ENCODE measurements around the gene PDGFB. TPM values are rescaled to one million over a fixed set of nuclear protein-coding genes. Genes with fewer than 3 reads are reported as not detected.

Gene PDGFB
- total RNA-seq, 1 donor from 2014 or later, result 4.7 TPM

DNA sequence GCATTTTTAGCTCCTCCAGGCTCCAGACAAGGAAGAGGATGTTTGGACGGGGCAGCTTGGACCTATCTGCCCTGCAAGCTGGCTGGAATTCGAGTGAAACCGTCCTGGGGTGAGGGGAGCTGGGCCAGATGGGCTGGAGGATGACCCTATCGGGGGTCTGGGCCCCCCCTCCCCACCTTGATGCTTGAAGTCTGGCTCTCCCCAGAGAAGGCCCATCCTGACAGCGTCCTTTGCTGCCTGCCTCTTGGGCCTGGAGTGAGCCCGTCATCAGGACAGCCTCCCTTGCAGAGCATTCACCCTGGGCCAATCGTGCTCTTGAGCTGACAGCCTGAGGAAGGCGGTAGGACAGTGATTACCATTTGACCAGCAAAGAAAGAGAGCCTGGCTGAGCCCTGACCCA is 5.3 kb upstream of the PDGFB start:
- intact Hi-C loops (cut with DNase I), result no loop called here
- H3K4me3 ChIP-seq, result no peak overlapping the region
- H3K4me1 ChIP-seq, result peaks cover 38% of the 10 kb centered on the region
- no peaks in the 10 kb centered on the region for H3K9me3 ChIP-seq
- no peak for DNase-seq (ENCODE audit: extremely low spot score in 2 of 2)
- no peaks in the 10 kb centered on the region for H3K36me3 ChIP-seq
- TF ChIP-seq POLR2A (IDR thresholded peaks at IDR 0.05), result no peak
- TF ChIP-seq POLR2AphosphoS5 (IDR thresholded peaks at IDR 0.05; ENCODE audit: insufficient read depth in 1 of 2, low read depth in 1 of 2), result no peak
- TF ChIP-seq, protein P1, sequence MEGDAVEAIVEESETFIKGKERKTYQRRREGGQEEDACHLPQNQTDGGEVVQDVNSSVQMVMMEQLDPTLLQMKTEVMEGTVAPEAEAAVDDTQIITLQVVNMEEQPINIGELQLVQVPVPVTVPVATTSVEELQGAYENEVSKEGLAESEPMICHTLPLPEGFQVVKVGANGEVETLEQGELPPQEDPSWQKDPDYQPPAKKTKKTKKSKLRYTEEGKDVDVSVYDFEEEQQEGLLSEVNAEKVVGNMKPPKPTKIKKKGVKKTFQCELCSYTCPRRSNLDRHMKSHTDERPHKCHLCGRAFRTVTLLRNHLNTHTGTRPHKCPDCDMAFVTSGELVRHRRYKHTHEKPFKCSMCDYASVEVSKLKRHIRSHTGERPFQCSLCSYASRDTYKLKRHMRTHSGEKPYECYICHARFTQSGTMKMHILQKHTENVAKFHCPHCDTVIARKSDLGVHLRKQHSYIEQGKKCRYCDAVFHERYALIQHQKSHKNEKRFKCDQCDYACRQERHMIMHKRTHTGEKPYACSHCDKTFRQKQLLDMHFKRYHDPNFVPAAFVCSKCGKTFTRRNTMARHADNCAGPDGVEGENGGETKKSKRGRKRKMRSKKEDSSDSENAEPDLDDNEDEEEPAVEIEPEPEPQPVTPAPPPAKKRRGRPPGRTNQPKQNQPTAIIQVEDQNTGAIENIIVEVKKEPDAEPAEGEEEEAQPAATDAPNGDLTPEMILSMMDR (IDR thresholded peaks at IDR 0.05), result no peak
- H3K27me3 ChIP-seq, result no peaks in the 10 kb centered on the region
- no peak overlapping the region for H3K27ac ChIP-seq

DNA sequence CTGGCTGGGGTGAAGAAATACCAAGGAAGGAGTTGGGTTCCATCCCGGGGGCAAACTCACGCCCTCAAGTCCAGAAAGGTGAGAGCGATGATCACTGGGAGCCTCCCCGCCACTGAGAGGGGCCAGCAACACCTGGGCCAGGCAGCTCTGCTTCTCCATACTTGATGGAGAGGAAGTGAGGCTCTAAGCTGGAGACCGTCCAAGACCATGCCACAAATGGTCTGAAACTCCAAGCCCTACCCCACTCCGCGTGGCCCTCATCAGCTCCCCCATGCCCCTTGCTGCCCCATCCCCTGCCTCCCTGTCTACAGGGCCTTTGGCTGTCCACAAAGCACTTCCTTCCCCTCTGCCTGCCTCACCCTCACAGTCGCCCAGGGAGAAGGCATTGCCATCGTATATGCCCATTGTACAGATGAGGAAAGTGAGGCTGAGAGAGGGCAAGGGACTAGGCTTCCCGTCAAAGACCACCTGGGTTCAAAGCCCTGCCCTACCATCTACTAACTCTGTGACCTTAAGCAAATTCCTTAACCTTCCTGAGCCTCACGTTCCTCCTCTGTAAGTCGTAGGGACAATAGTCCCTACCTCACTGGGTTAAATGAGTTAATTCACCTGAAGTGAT is 4.4 kb upstream of the PDGFB start:
- no peaks in the 10 kb centered on the region for H3K36me3 ChIP-seq
- no peaks in the 10 kb centered on the region for H3K9me3 ChIP-seq
- peaks cover 34% of the 10 kb centered on the region for H3K4me1 ChIP-seq
- no peak overlapping the region for H3K27ac ChIP-seq
- H3K4me3 ChIP-seq, result no peak overlapping the region
- TF ChIP-seq POLR2A (IDR thresholded peaks at IDR 0.05) (no peak), POLR2AphosphoS5 (IDR thresholded peaks at IDR 0.05; ENCODE audit: insufficient read depth in 1 of 2, low read depth in 1 of 2) (no peak)
- TF ChIP-seq, protein P1 (IDR thresholded peaks at IDR 0.05), result no peak
- intact Hi-C loops (cut with DNase I), result no loop called here
- H3K27me3 ChIP-seq, result no peaks in the 10 kb centered on the region
- no peak for DNase-seq (ENCODE audit: extremely low spot score in 2 of 2)

DNA sequence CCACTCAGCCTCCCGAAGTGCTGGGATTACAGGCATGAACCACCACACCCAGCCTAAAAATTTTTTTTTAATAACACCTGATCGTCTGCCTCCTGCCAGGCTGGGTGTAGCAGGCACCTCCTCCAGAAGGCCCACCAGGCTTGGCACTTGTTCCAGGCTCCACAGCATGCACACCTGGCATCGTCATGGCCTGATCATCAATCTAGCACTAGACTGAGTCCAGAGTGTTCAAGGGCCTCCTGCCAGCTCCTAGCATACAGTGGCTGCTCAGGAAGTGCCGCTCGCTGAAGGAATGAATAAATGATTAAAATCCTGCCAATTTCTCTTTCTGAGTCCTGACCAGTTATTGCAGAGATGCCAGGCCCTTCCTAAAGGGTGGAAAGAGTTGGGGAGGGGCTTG is 3.5 kb upstream of the PDGFB start:
- intact Hi-C loops (cut with DNase I), result no loop called here
- Histone ChIP-seq H3K4me3 (no peak overlapping the region), H3K27ac (no peak overlapping the region), H3K27me3 (no peaks in the 10 kb centered on the region), H3K36me3 (no peaks in the 10 kb centered on the region), H3K4me1 (peaks cover 34% of the 10 kb centered on the region), H3K9me3 (no peaks in the 10 kb centered on the region)
- no peak for DNase-seq (ENCODE audit: extremely low spot score in 2 of 2)
- no peak for TF ChIP-seq POLR2A (IDR thresholded peaks at IDR 0.05)

DNA sequence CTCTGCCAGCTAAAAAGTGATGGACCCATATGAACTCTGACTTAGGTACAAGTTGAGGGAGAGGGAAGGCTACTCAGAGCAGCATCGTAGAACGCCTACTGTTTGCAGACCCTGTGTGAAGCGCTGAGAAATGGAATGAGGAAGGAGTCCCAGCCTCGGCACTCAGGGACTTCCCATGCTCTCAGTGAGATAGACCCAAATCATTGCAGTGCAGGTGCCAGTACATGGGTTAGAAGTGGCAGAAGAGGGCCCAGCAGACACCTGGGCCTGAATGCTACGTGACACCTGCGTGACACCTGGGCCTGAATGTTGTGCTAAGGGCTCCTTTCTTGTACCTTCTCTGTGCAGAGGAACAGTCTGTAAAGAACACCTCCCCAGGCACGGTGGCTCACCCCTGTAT is 2.6 kb upstream of the PDGFB start:
- Histone ChIP-seq H3K27me3 (no peaks in the 10 kb centered on the region), H3K27ac (no peak overlapping the region), H3K9me3 (no peaks in the 10 kb centered on the region), H3K4me1 (peaks cover 34% of the 10 kb centered on the region), H3K36me3 (no peaks in the 10 kb centered on the region), H3K4me3 (no peak overlapping the region)
- intact Hi-C loops (cut with DNase I), result no loop called here
- TF ChIP-seq, protein P1 (IDR thresholded peaks at IDR 0.05), result no peak
- TF ChIP-seq POLR2AphosphoS5 (IDR thresholded peaks at IDR 0.05; ENCODE audit: insufficient read depth in 1 of 2, low read depth in 1 of 2) (no peak), POLR2A (IDR thresholded peaks at IDR 0.05) (no peak)
- no peak for DNase-seq (ENCODE audit: extremely low spot score in 2 of 2)

DNA sequence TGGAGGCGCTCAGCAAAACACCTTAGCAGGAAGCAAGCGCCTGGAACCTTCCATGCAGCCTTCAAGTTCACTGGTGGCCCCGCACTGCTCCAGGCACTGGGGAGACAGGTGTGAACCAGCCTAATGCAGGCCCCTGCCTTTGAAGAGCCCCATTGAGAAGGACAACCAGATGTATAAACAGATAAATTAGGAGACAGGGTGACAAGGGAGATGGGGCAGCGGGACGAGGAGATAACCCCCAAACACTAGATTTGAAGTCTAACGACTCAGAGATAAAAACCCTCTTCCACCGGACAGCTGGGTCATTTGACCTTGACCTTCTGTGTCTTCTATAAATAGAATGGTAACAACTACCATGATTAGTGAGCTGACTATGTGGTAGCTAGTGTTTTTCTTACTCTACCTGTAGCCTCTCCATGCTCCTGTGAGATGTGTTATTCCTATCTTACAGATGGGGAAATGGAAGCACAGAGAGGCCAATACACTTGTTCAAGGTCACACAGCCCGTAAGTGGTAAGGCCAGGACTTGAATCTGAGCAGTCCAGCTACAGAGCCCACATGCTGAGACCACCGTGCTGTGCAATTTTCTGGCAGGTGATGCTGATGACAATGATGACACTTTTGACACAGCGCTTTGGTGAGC is 2.0 kb upstream of the PDGFB start:
- no peak overlapping the region for H3K4me3 ChIP-seq
- DNase-seq (ENCODE audit: extremely low spot score in 2 of 2), result no peak
- intact Hi-C loops (cut with DNase I), result no loop called here
- no peaks in the 10 kb centered on the region for H3K36me3 ChIP-seq
- no peaks in the 10 kb centered on the region for H3K9me3 ChIP-seq
- H3K27me3 ChIP-seq, result no peaks in the 10 kb centered on the region
- H3K4me1 ChIP-seq, result peaks cover 32% of the 10 kb centered on the region
- no peak overlapping the region for H3K27ac ChIP-seq
- TF ChIP-seq, protein P1 (IDR thresholded peaks at IDR 0.05), result no peak
- no peak for TF ChIP-seq POLR2A (IDR thresholded peaks at IDR 0.05)
- no peak for TF ChIP-seq POLR2AphosphoS5 (IDR thresholded peaks at IDR 0.05; ENCODE audit: insufficient read depth in 1 of 2, low read depth in 1 of 2)

Data from vagina (tissue), 2 donors.